Left ventricle myocardium inferior (tissue), 1 donor: ENCODE data around the gene PRELID2. TPM values are rescaled to one million over a fixed set of nuclear protein-coding genes. Genes with fewer than 3 reads are reported as not detected.

Source experiments
- DNase-seq: peaks from one replicate; pipeline ENCODE4 v3.0.0-alpha.2; 2020
- H3K27ac ChIP-seq: fragments of 200-600 bp; replicated peaks from 2 replicates; pipeline ENCODE4 v1.8.0; 2021
- H3K27me3 ChIP-seq: fragments of 200-600 bp; 2 replicates; pipeline ENCODE4 v1.8.0; 2021; ENCODE audit warnings: low read depth
- H3K36me3 ChIP-seq: fragments of 200-600 bp; 2 replicates; pipeline ENCODE4 v1.8.0; 2021
- H3K4me1 ChIP-seq: fragments of 200-600 bp; 2 replicates; pipeline ENCODE4 v1.8.0; 2021
- H3K4me3 ChIP-seq: fragments of 200-600 bp; 2 replicates; pipeline ENCODE4 v1.8.0; 2021; ENCODE audit warnings: mild to moderate bottlenecking, moderate library complexity
- H3K9me3 ChIP-seq: fragments of 200-600 bp; replicated peaks from 2 replicates; pipeline ENCODE4 v1.8.0; 2021
- CTCF ChIP-seq: fragments of 200-600 bp; IDR thresholded peaks from 2 replicates; pipeline ENCODE4 v1.8.0; 2021; ENCODE audit warnings: antibody characterized with exemption, mild to moderate bottlenecking, borderline replicate concordance
- intact Hi-C: fragments of 100-400 bp; cut with micrococcal nuclease; formaldehyde crosslinking; loops from one replicate; pipeline ENCODE4 v1.11.0; 2022
- total RNA-seq: library from RNA; stranded (reverse); fragmentation: NEBNext Ultra II Directional; extraction: Animal tissue kit (Norgen Biotek cat#: 25700); gene quantifications from one replicate; pipeline ENCODE4 v1.2.1, GENCODE V29; 2021
- donor health status: DM: no; HTN: yes; CAD: no; lungs with severe emphysema.

Gene PRELID2
- total RNA-seq, 1 donor from 2014 or later = 12.2 TPM

GRCh38 chr5:145848854-145849253 lies 13.7 kb upstream of the PRELID2 start:
- Histone ChIP-seq H3K27ac (no peak overlapping the region), H3K9me3 (no peaks in the 10 kb centered on the region), H3K4me1 (peaks cover 8% of the 10 kb centered on the region), H3K27me3 (no peaks in the 10 kb centered on the region), H3K4me3 (no peak overlapping the region), H3K36me3 (no peaks in the 10 kb centered on the region)
- intact Hi-C loops = no loop called here
- TF ChIP-seq CTCF = no peak
- no peak for DNase-seq

DNA sequence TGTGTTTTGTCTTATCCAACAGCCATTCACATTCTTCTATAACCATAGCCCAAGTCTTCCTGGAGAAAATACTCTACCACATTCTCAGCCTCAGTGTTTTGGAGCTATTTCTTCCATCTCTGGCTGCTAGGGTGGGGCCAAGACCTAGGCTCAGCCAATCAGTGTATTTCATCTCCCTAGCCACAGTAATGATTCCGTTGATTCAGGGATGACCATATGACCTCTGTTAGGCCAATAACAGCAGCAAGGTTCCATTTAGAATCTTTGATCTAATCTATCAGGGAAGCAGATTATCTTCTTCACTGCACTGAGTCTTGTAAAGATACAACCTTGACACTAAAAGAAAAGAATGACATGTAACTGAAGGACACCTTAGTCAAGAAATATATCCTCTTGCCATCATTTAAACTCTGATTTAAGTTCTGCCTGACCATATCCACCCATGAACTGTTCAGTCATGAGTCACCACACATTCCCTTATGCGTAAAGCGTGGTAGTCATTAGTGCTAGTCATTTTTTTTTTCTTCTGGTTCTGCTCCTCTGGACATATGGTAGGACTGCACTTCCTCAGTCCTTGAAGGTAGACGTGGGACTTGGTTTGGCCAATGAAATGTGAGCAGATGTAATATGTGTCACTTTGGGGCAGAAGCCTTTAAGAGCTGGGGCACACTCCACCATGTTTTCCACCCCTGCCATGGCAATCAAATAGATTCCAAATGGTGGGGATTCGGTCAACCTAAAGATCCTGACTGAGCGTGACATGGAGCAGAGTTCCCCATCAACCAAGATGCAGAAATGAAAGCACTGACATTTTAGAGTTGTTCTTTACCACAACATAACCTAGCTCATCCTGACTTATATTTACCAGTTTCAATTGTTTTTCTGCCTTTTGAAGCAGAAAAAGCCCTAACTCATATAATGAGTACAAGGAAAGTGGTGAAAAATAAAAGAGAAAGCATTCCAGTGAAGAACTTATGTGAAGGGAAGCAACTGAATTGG lies 12.7 kb upstream of the PRELID2 start:
- no peak for TF ChIP-seq CTCF
- H3K27me3 ChIP-seq = no peaks in the 10 kb centered on the region
- intact Hi-C loops = no loop called here
- no peak for DNase-seq
- H3K9me3 ChIP-seq = no peaks in the 10 kb centered on the region
- H3K36me3 ChIP-seq = no peaks in the 10 kb centered on the region
- H3K27ac ChIP-seq = no peak overlapping the region
- peaks cover 8% of the 10 kb centered on the region for H3K4me1 ChIP-seq
- no peak overlapping the region for H3K4me3 ChIP-seq

GRCh38 chr5:145846081-145846480 lies 10.9 kb upstream of the PRELID2 start:
- Histone ChIP-seq H3K36me3 (no peaks in the 10 kb centered on the region), H3K9me3 (no peaks in the 10 kb centered on the region), H3K27ac (no peak overlapping the region), H3K4me1 (peaks cover 8% of the 10 kb centered on the region), H3K27me3 (no peaks in the 10 kb centered on the region), H3K4me3 (no peak overlapping the region)
- no peak for TF ChIP-seq CTCF
- DNase-seq = no peak
- intact Hi-C loops = no loop called here

DNA sequence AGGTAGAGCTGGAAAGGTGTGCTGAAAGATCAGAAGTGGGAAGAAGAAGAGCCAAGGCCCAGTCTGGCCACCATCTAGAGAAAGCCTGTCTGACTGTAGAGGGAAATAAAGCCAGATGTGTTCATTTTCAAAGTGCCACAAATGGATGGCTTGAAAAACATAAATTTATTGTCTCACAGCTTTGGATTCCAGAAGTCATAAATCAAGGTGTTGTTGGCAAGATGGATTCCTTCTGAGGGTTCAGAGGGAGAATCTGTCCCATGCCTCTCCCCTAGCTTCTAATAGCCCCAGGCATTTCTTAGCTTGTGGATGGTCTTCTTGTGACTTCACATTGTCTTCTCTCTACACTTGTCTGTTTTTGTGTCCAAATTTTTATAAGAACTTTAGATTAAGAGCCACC lies 6.2 kb upstream of the PRELID2 start:
- no peaks in the 10 kb centered on the region for H3K27me3 ChIP-seq
- intact Hi-C loops = no loop called here
- no peak for DNase-seq
- peaks cover 7% of the 10 kb centered on the region for H3K4me1 ChIP-seq
- no peak overlapping the region for H3K4me3 ChIP-seq
- no peaks in the 10 kb centered on the region for H3K9me3 ChIP-seq
- no peak for TF ChIP-seq CTCF
- H3K27ac ChIP-seq = no peak overlapping the region
- no peaks in the 10 kb centered on the region for H3K36me3 ChIP-seq

DNA sequence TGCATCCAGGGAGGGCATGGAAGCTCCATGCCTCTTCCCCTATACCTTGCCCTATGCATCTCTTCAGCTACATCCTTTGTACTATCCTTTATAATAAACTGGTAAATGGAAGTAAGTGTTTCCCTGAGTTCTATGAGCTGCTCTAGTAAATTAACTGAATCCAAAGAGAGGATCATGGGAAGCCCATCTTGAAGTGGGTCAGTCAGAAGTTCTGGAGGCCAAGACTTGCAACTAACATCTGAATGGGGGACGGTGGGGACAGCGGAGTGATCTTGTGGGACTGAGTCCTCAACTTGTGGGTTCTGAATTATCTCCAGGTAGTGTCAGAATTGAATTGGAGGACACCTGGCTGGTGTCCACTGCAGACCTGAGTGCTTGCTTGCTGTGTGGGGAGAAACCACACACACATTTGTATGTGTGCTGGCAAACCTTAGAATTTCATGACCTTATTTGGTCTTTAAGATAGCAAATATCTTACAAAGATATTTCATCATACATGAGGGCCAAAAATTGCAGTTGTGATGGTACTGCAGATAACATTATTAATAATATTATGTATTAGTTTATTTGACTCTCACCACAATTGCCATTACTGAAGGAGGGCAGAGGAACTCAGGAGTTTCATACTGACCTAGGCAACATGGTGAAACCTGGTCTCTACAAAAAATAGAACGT lies 5.5 kb upstream of the PRELID2 start:
- Histone ChIP-seq H3K27ac (no peak overlapping the region), H3K4me1 (peaks cover 9% of the 10 kb centered on the region), H3K4me3 (no peak overlapping the region), H3K9me3 (no peaks in the 10 kb centered on the region), H3K36me3 (no peaks in the 10 kb centered on the region), H3K27me3 (no peaks in the 10 kb centered on the region)
- intact Hi-C loops = no loop called here
- DNase-seq = no peak
- no peak for TF ChIP-seq CTCF
